SK-N-SH (cell line): Measurements from ENCODE around the gene GNL3.

ENCODE experiments used
- FOXJ3 ChIP-seq: sonication (generic); formaldehyde crosslinking; IDR thresholded peaks from 2 replicates; pipeline ENCODE4 v1.5.1; 2020; ENCODE audit warnings: mild to moderate bottlenecking, missing genetic modification reagents
- TF ChIP-seq, protein P1 (sequence below): fragments of 200-600 bp; sonication (generic); IDR thresholded peaks from 2 replicates; pipeline ENCODE4 v1.6.1; 2017; ENCODE audit warnings: antibody characterized with exemption, mild to moderate bottlenecking, moderate library complexity

DNA sequence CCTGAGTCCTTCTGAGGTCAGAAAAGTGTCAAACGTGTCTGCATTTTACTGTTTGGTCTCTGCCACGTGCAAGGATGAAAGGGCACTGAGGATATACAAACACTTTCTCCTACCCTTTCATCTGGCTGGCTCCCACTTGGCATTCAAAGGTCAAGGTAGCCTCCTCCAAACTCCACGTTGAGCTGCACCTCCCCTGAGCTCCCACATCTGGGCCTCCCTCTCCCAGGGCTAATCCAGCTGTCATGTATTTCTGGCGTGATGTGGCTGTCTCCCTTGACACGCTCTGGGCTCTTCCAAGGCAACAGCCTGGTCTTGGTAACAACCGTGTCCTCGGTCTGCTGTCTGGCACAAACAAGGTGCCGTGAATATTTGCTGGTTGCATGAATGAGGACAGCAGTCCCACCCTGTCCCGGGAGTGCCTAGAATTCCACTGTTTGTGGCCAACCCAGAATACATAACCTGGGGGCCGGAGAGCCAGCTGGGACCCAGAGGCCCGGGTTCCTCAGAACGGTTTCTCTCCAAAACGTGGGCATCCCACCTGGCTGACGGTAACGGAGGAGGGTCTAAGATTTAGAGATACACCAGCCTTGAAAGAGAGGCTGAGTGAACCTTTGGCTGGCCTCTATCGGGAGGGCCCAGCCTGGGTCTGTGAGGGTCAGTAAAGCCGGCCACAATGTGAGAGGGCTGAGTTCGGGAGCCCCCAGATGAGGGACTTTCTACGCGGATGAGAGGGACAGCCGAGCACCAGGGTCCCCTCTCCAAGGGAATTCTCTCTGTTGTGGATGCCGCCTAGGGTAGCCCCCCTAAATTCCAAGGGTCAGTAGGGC, 19.0 kb downstream of the GNL3 start:
- TF ChIP-seq, protein P1, sequence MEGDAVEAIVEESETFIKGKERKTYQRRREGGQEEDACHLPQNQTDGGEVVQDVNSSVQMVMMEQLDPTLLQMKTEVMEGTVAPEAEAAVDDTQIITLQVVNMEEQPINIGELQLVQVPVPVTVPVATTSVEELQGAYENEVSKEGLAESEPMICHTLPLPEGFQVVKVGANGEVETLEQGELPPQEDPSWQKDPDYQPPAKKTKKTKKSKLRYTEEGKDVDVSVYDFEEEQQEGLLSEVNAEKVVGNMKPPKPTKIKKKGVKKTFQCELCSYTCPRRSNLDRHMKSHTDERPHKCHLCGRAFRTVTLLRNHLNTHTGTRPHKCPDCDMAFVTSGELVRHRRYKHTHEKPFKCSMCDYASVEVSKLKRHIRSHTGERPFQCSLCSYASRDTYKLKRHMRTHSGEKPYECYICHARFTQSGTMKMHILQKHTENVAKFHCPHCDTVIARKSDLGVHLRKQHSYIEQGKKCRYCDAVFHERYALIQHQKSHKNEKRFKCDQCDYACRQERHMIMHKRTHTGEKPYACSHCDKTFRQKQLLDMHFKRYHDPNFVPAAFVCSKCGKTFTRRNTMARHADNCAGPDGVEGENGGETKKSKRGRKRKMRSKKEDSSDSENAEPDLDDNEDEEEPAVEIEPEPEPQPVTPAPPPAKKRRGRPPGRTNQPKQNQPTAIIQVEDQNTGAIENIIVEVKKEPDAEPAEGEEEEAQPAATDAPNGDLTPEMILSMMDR = no peak
- TF ChIP-seq FOXJ3 = no peak
